H1 (cell line): ENCODE results near the gene UCKL1.

Source experiments
- BACH1 ChIP-seq: IDR thresholded peaks from 2 replicates; pipeline ENCODE4 v1.6.1; 2012; ENCODE audit warnings: low read length, improper control_type of control experiment
- CEBPB ChIP-seq: IDR thresholded peaks from 2 replicates; pipeline ENCODE4 v1.6.1; 2012; ENCODE audit warnings: low read depth, low read length
- EZH2 ChIP-seq: fragments of 200-600 bp; sonication (generic); IDR thresholded peaks from 2 replicates; pipeline ENCODE4 v1.7.1; 2012; ENCODE audit warnings: low read depth, mild to moderate bottlenecking, moderate library complexity, low read length, inconsistent platforms; ENCODE audit not compliant: severe bottlenecking
- NANOG ChIP-seq: IDR thresholded peaks from 2 replicates; pipeline ENCODE4 v1.6.1; 2011; ENCODE audit warnings: low read length, low read depth, mild to moderate bottlenecking, inconsistent platforms; ENCODE audit not compliant: insufficient read depth, poor library complexity, severe bottlenecking
- POLR2A ChIP-seq, 2 experiments: IDR thresholded peaks; 1 replicate in 1 of 2; 2 replicates in 1 of 2; pipeline ENCODE4 v1.6.1; 2011; ENCODE audit warnings: low read depth in 2 of 2, low read length in 2 of 2, mild to moderate bottlenecking in 2 of 2; ENCODE audit errors: control extremely low read depth in 1 of 2
- POLR2AphosphoS5 ChIP-seq: IDR thresholded peaks from 2 replicates; pipeline ENCODE4 v1.6.1; 2011; ENCODE audit warnings: low read depth, low read length
- RAD21 ChIP-seq, 2 experiments: IDR thresholded peaks in 1 of 2; conservative IDR thresholded peaks in 1 of 2; 2 replicates each; pipeline ENCODE4 v1.6.1; 2011; ENCODE audit warnings: low read depth in 2 of 2, low read length in 2 of 2, improper control_type of control experiment in 1 of 2, inconsistent platforms in 1 of 2, mild to moderate bottlenecking in 1 of 2, moderate library complexity in 1 of 2
- SUZ12 ChIP-seq: fragments of 200-600 bp; sonication (generic); IDR thresholded peaks from 2 replicates; pipeline ENCODE4 v1.6.1; 2012; ENCODE audit warnings: mild to moderate bottlenecking, inconsistent platforms, low read length, moderate library complexity, mixed read lengths
- TAF1 ChIP-seq: IDR thresholded peaks from 2 replicates; pipeline ENCODE4 v1.6.1; 2011; ENCODE audit warnings: mild to moderate bottlenecking, low read depth, low read length
- TCF12 ChIP-seq: IDR thresholded peaks from 2 replicates; pipeline ENCODE4 v1.6.1; 2011; ENCODE audit warnings: low read depth, mild to moderate bottlenecking, low read length
- YY1 ChIP-seq: IDR thresholded peaks from 2 replicates; pipeline ENCODE4 v1.6.1; 2011; ENCODE audit warnings: low read depth, mild to moderate bottlenecking, low read length
- TF ChIP-seq, protein P1 (sequence below), 3 experiments: IDR thresholded peaks; 1 replicate in 2 of 3; 2 replicates in 1 of 3; pipeline versions ENCODE4 v1.5.1 to v1.6.1; 2011; ENCODE audit warnings: low read length in 3 of 3, mild to moderate bottlenecking in 3 of 3, inconsistent platforms in 2 of 3, low read depth in 1 of 3, moderate library complexity in 1 of 3; ENCODE audit not compliant: insufficient read depth in 1 of 3; ENCODE audit errors: control extremely low read depth in 1 of 3
- TF ChIP-seq, protein P2 (sequence below): fragments of 300-600 bp; sonication (generic); IDR thresholded peaks from 2 replicates; pipeline ENCODE4 v1.7.1; 2012; ENCODE audit warnings: low read length, moderate library complexity, mild to moderate bottlenecking, inconsistent platforms; ENCODE audit not compliant: insufficient replicate concordance
- TF ChIP-seq, protein P3 (sequence below): IDR thresholded peaks from 2 replicates; pipeline ENCODE4 v1.6.1; 2012; ENCODE audit warnings: low read length, inconsistent platforms

DNA sequence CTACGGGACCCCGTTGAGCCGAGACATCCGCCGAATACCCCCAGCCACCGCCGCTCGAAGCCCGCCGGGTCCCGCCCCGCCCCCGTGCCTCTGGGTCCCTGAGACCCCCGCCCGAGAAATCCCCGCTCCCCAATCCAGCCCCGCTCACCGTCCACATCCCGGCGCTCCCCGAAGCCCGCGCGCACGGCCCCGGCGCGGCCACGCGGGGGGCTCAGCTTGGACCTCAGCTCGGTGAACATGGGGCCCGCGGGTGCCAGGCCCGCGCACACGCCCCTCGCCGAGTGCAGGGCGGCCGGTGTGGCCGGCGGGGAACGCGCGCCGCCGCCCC is 23.0 kb upstream of the UCKL1 start:
- TF ChIP-seq EZH2: no peak
- no peak for TF ChIP-seq POLR2A (IDR thresholded peaks at IDR 0.05; ENCODE audit: control extremely low read depth in 1 of 2, low read depth in 2 of 2, low read length in 2 of 2)
- TF ChIP-seq, protein P1, sequence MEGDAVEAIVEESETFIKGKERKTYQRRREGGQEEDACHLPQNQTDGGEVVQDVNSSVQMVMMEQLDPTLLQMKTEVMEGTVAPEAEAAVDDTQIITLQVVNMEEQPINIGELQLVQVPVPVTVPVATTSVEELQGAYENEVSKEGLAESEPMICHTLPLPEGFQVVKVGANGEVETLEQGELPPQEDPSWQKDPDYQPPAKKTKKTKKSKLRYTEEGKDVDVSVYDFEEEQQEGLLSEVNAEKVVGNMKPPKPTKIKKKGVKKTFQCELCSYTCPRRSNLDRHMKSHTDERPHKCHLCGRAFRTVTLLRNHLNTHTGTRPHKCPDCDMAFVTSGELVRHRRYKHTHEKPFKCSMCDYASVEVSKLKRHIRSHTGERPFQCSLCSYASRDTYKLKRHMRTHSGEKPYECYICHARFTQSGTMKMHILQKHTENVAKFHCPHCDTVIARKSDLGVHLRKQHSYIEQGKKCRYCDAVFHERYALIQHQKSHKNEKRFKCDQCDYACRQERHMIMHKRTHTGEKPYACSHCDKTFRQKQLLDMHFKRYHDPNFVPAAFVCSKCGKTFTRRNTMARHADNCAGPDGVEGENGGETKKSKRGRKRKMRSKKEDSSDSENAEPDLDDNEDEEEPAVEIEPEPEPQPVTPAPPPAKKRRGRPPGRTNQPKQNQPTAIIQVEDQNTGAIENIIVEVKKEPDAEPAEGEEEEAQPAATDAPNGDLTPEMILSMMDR (IDR thresholded peaks at IDR 0.05; ENCODE audit: control extremely low read depth in 1 of 3, insufficient read depth in 1 of 3, low read depth in 1 of 3, low read length in 3 of 3): no peak
- no peak for TF ChIP-seq CEBPB
- no peak for TF ChIP-seq RAD21 (IDR thresholded peaks at IDR 0.05 in 1 of 2, conservative IDR thresholded peaks at IDR 0.05 in 1 of 2; ENCODE audit: low read depth in 2 of 2, low read length in 2 of 2)
- TF ChIP-seq NANOG: no peak
- no peak for TF ChIP-seq POLR2AphosphoS5
- TF ChIP-seq, protein P2, sequence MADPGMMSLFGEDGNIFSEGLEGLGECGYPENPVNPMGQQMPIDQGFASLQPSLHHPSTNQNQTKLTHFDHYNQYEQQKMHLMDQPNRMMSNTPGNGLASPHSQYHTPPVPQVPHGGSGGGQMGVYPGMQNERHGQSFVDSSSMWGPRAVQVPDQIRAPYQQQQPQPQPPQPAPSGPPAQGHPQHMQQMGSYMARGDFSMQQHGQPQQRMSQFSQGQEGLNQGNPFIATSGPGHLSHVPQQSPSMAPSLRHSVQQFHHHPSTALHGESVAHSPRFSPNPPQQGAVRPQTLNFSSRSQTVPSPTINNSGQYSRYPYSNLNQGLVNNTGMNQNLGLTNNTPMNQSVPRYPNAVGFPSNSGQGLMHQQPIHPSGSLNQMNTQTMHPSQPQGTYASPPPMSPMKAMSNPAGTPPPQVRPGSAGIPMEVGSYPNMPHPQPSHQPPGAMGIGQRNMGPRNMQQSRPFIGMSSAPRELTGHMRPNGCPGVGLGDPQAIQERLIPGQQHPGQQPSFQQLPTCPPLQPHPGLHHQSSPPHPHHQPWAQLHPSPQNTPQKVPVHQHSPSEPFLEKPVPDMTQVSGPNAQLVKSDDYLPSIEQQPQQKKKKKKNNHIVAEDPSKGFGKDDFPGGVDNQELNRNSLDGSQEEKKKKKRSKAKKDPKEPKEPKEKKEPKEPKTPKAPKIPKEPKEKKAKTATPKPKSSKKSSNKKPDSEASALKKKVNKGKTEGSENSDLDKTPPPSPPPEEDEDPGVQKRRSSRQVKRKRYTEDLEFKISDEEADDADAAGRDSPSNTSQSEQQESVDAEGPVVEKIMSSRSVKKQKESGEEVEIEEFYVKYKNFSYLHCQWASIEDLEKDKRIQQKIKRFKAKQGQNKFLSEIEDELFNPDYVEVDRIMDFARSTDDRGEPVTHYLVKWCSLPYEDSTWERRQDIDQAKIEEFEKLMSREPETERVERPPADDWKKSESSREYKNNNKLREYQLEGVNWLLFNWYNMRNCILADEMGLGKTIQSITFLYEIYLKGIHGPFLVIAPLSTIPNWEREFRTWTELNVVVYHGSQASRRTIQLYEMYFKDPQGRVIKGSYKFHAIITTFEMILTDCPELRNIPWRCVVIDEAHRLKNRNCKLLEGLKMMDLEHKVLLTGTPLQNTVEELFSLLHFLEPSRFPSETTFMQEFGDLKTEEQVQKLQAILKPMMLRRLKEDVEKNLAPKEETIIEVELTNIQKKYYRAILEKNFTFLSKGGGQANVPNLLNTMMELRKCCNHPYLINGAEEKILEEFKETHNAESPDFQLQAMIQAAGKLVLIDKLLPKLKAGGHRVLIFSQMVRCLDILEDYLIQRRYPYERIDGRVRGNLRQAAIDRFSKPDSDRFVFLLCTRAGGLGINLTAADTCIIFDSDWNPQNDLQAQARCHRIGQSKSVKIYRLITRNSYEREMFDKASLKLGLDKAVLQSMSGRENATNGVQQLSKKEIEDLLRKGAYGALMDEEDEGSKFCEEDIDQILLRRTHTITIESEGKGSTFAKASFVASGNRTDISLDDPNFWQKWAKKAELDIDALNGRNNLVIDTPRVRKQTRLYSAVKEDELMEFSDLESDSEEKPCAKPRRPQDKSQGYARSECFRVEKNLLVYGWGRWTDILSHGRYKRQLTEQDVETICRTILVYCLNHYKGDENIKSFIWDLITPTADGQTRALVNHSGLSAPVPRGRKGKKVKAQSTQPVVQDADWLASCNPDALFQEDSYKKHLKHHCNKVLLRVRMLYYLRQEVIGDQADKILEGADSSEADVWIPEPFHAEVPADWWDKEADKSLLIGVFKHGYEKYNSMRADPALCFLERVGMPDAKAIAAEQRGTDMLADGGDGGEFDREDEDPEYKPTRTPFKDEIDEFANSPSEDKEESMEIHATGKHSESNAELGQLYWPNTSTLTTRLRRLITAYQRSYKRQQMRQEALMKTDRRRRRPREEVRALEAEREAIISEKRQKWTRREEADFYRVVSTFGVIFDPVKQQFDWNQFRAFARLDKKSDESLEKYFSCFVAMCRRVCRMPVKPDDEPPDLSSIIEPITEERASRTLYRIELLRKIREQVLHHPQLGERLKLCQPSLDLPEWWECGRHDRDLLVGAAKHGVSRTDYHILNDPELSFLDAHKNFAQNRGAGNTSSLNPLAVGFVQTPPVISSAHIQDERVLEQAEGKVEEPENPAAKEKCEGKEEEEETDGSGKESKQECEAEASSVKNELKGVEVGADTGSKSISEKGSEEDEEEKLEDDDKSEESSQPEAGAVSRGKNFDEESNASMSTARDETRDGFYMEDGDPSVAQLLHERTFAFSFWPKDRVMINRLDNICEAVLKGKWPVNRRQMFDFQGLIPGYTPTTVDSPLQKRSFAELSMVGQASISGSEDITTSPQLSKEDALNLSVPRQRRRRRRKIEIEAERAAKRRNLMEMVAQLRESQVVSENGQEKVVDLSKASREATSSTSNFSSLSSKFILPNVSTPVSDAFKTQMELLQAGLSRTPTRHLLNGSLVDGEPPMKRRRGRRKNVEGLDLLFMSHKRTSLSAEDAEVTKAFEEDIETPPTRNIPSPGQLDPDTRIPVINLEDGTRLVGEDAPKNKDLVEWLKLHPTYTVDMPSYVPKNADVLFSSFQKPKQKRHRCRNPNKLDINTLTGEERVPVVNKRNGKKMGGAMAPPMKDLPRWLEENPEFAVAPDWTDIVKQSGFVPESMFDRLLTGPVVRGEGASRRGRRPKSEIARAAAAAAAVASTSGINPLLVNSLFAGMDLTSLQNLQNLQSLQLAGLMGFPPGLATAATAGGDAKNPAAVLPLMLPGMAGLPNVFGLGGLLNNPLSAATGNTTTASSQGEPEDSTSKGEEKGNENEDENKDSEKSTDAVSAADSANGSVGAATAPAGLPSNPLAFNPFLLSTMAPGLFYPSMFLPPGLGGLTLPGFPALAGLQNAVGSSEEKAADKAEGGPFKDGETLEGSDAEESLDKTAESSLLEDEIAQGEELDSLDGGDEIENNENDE: no peak
- TF ChIP-seq YY1: no peak
- TF ChIP-seq TCF12: no peak
- no peak for TF ChIP-seq TAF1
- TF ChIP-seq SUZ12: no peak
- TF ChIP-seq, protein P3, sequence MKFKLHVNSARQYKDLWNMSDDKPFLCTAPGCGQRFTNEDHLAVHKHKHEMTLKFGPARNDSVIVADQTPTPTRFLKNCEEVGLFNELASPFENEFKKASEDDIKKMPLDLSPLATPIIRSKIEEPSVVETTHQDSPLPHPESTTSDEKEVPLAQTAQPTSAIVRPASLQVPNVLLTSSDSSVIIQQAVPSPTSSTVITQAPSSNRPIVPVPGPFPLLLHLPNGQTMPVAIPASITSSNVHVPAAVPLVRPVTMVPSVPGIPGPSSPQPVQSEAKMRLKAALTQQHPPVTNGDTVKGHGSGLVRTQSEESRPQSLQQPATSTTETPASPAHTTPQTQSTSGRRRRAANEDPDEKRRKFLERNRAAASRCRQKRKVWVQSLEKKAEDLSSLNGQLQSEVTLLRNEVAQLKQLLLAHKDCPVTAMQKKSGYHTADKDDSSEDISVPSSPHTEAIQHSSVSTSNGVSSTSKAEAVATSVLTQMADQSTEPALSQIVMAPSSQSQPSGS: no peak
- no peak for TF ChIP-seq BACH1
